ENCODE results near the gene NEU2.

The NEU2 gene

DNA sequence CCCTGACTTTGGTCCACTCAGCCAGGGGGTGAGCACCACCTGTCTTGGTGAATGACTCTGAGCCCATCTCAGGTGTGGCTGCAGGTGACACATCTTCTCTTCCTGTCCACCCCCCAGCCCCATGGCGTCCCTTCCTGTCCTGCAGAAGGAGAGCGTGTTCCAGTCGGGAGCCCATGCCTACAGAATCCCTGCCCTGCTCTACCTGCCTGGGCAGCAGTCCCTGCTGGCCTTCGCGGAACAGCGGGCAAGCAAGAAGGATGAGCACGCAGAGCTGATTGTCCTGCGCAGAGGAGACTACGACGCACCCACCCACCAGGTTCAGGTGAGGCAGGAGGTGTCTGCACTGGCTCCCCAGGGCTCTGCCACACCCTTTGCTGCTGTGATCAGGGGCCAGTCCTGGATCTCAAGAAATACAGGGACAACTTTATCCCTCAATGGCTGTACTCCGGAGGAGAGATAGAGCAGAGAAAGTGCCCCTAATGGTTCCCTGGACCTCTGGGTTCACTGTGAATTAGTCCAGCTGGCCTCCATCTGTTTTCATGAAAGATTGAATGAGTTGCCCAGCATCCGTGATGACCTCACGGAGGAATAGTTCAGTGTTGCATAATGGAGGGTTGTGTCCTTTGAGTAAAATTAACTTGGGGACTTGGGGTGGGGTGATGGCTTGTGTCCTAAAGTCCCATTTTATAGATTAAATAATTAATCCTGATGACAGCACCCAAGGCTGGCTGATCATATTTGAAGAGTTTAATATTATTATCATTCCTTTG, at the start of gene NEU2:
Gene NEU2, plus strand, starts transcription at position 122 of the 770 bp plus-strand sequence. Its CDS starts 0 bp downstream, at position 122.
- peak; percentile 31 for DNase-seq (ENCODE audit: low read depth)

DNA sequence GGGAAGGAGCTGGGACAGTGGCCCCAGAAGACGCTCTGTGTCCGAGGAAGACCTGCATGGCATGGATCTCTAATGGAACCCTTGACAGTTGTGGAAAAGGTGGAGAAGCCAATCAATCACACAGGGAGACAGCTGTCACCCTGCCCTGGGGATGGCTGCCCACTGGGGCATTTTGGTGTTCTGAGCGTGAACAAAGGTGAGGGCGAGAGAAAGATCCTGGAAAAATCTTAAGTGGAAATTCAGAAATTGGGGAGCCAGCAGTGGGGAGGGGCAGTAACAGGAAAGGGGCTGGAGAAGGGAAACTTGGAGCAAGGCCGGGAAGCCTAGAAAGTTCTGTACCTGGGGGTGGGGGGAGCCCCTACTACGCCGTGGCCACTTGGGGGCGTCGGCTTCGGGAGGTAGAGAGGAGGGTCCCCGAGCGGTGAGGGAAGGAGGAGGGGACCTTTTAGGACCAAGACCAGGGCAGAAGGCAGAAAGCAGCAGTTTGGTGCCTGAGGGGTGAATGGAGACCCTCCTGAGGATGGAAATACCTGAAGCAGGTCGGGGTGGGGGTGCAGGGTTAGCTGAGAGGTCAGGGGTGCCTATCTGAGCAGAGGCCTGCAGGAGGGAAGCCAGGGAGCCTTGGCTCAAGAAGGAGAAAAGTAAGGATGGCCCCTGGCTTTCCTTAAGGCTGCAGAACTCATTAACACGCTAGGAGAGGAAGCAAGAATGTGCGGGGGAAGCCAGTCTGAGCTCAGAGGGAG, 49.4 kb upstream of the NEU2 start:
- DNase-seq (ENCODE audit: low read depth): no peak

DNA sequence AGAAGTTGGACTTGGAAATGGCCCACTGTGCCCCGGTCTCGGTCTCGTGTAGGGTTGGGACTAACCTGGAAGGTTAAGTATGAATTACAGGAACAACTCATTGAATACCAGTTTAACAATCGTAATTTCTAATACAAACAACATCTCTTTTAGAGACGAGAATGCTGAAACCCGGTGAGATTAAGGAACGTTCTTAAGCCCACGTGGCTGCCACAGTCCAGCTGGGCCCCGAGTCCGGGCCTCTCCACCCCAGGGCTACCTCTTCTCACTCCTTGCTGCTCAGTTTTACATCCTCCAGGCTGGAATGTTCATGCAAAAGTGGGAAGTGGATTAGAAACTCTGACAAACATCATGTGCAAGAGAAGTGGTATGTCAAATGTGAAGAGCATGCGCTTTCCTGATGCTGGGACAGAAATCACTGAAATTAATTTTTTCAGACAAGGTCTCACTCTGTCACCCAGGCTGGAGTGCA, 48.8 kb upstream of the NEU2 start:
- no peak for DNase-seq (ENCODE audit: low read depth)

DNA sequence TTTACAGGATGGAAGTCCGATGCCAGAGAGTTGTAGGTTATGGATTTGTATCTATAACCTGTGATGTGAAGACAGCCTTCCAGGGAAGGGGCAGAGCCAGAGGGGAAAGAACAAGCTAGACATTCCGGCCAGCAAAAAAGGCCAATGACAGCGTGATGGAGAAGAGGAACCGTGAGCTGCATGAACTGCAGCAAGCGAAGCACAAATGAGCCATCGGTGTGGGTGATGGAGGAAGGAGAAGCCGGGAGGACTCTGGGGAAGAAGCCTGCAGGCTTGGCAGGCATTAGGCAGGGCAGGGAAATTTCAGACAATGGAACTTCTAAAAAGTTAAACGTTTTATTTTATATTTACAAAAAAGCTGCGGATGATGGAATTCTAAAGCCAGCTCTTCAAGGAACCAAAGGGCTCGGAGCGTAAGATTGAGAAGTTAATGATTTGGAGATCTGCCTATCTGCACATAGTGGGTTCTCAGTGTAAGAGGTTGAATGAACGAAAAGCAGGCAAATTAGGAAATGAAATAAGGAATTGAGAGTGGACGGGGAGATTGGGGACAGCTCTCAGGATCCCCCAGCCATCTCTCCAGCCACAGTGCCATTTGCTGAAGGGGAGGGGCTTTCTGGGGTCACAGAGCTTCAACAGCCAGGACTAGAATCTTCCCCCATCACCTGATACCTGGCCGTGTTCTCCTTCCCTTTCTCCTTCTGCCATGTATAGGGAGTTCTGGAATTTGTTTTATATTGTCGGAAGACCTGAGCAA, 47.8 kb upstream of the NEU2 start:
- DNase-seq (ENCODE audit: low read depth): no peak

DNA sequence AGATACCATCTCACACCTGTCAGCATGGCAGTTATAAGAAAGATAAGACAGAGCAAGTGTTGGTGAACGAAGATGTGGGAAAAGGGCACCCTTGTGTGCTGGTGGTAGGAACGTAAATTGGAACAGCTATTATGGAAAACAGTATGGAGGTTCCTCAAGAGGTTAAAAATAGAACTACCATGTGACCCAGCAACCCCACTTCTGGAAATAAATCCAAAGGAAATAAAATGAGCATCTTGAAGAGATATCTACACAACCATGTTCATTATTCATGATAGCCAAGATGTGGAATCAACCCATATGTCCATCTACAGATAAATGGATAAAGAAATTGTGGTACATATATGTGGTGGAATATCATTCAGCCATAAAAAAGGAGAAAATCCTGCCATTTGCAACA, 46.3 kb upstream of the NEU2 start:
- no peak for DNase-seq (ENCODE audit: low read depth)

DNA sequence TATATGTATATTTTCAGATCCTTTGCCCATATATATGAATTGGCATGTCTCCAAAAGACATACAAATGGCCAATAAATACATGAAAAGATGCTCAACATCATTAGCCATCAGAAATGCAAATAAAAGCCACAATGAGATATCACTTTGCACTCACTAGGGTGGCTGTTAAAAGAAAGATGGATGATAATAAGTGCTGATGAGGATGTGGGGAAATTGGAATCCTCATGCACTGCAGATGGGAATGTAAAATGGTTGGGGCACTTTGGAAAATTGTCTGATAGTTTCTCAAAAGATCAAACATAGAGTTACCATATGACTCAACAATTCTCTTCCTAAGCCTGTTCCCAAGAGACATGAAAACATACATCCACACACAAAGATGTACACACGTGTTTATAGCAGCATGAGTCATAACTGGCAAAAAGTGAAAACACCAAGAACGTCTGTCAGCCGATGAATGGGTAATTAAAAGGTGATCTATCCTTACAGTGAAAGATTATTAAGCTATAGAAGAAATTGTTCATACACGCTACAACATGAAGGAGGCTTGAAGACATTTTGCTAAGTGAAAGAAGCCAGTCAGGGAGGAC, 39.1 kb upstream of the NEU2 start:
- DNase-seq (ENCODE audit: low read depth): no peak

DNA sequence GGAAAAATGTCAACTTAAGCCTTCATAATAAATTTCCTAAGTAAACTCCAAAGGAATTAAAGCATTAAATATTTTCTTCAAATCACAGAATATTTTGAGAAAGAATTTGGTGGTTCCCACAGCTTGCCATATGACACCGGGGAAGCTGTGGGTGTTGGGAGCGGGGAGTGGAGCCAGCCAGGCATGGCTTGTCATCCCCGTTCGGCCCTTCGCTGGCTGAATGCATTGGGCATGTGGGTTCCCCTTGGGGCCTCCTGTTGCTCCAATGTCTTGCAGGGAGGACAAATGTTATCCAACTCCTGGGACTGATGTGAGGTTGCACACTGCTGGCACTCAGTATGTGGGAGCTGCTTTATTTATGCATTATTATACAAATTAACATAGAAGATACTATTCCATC, 38.0 kb upstream of the NEU2 start:
- no peak for DNase-seq (ENCODE audit: low read depth)

DNA sequence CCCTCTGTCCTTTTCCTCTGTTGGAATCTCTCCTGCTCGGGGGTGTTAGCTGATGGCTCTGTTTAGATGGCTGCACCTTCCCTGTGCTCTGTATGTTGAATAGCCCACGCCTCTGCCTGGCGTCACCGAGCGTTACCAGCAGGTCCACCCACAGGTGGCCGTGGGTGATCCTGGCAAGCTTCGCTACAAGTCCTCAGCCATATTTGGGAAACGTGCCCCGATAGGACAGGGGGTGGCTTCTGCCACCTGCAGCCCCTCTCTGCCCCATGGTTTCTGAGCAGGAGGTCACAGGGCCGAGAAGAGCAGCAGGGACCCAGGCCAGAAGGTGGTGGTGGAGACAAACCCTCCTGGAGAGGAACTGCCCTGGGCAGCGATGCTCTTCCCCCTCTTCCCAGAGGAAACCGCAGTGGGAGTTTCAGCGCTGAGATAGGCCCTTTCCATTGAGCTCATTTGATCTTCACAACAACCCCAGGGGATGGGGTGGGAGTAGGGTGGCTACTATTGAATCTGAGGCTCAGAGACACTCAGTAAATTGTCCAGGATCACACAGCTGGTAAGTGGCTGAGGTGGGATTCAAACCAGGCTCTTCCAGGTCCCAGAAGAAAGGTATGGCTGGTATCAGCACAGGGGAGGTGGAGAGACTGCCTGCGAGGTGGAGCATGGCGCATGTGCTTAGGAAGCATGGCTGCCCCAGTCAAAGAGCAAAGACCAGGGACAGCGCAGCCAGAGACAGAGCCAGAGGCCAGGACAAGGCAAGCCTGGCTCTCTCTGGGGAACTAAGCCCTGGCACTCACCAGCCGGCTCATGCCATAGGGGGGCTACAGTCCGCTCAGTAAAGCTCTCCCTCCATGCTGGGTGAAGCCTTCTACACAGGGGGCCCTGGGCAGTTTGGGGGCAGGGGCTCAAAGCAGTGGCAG, 34.5 kb upstream of the NEU2 start:
- DNase-seq (ENCODE audit: low read depth): no peak

DNA sequence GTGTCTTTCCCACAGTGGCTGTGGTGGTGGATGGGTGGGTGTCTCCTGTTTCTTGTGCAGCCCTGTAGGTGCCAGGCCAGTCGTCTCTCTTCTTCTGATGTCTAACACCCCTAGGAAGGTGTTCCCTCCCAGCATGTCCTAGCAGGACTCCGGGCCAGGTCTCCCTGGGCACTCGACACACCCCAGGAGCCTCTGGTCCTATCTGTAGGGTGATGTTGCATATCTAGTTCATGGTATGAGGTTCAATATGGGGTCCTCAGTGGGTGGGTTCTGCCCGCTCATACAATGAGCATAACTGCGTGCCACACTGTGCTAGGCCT, 33.8 kb upstream of the NEU2 start:
- DNase-seq (ENCODE audit: low read depth): no peak

DNA sequence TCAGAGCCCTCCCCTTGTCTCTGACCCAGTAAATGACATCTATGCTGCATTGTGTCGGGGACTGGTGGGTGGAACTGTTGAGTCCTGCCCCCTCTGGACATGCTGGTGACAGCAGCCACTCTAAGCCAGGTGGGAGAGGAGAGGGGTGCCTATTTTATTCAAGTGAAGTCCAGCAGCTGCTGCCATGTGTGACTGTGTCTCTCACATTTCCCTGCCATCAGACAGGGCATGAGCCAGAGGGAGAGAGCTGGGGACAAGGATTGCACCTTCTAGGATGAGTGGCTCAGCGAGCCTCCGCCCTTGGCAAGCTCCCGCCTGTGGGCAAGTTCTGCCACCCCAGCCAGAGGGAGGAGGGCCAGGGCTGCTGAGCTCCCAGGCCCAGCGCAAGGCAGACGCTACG, 33.1 kb upstream of the NEU2 start:
- no peak for DNase-seq (ENCODE audit: low read depth)

DNA sequence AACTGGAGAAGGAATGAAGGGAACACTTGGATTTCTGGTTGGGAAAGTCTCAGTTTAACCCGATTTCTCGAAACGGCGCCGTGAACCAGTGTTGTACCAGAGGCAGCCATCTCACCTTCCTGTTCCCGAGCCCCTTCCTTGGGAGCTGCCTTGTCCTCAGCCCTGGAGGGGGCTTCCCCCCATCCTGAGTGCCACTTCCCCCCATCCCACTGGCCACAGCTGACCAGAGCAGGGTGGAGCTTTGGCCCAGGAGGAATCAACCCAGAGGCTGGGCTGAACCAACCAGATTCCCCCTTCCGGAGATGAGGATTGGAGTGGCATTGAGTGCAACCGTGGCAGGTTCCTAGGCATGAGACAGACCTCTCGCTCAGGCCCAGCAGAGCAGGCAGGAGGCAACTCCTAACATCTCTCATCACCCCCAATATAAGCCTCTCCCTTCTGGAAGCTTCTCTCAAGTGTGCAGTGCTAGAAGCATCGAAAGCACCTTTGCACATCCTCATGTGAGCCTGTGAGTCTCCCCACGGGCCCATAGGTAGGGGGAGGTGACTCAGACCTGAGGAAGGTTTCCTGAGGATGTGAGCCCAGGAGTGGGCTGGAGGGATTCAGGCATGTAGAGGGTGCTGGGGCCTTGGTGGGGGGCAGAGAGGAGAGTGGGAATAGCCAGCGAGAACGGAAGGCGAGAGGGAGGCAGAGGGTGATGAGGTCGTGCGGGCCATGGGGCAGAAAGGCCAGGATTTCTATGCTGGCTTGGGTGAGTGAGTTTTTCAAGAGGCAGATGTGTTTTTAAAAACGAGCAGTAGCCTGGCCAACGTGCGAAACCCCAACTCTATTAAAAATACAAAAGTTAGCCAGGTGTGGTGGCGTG, 31.4 kb upstream of the NEU2 start:
- DNase-seq (ENCODE audit: low read depth): no peak

DNA sequence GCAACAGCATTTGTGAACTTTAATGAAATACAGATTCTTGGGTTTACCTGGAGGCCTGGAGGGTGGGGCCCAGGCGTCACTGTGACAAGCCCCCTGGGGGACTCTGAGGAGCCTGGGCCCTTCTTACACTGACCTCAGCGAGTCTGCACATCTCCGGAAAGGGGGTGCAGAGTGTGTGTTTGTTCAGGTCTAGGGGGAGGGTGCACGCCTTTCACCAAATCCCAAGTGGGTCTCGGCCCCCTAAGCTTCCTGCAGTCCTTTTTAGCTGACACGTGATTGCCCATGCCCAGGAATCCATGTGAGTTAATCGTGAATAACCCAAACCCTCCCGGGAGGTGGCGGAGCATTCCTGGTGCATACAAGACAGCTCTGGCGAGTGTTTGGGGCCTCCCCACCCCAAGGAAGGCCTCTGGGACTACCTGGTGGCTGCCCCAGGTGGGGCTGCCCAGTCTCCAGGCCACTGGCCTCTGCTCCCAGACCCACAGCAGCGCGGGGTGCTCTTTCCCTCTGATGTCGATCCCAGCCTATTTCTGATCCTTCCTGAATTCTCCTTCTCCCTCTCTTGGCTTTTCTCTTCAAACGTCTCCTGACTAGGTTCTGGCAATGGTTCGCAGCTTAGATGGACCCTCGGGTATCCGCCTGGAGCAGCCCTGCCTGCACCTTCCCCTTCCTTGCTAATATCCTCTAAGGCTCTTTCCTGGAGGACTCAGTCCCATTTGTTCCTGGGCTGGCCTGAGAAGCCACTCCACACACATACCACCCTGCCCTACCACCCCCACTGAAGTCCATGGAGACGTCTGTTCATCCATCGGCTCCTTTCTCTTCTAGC, 29.4 kb upstream of the NEU2 start:
- DNase-seq (ENCODE audit: low read depth): no peak

DNA sequence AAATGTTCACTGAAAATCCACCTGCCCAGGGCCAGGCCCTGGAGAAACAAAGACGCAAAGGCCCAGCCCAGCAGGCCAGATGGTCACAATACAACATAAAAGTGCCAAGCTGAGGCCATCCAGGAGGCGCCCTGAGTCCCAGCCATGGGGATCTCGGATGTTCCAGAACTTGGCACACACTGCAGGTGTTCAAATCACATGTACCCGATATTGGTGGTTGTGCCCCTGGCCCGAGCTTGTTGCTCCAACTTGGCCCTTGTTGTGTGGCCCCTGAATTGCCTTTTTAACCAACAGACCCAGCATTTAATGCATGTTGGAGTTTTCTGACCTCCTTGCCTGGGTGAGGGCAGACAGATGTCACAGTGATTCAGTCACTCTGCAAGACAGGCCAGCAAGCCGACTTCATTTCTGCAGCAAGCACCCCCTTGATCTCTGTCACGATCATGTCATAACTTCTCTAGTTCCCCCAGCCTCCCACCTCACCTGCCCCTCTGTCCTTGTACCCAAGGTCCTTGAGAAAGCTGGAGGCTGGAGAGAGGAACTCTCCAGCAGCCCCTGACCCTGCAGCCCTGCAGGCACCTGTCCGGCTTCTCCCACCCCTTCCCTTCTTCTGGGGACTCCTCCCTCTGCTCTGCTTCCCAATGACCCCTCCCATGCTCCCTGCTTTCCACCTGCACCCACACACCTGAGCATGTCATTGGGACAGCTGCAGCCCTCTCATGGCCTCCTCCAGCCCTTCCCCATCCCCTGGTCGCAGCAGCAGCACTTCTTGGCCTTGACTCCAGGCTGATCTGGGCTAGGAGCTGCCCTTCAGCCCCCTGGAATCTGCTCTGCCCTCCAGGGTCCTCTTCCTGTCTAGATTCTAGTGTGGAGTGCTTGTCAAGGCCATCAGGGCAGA, 28.6 kb upstream of the NEU2 start:
- DNase-seq (ENCODE audit: low read depth): no peak

DNA sequence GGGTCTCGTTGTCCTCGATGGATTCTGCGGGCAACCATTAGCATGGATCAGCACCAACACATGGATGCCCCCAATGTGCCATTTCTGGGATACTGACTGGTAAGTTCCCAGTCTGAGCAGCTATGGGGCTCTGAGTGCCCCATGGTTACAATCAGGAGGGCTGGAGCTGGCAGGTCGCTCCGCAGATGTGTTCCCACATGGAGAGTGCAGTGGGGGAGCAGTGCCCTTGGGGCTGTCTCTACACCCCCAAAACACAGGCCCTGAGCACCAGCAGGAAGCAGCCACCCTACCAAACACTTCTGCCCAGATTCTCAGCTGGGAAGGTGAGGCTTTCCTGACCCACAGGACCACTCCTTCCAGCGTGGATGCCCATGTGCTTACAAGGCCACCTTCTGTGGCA, 27.4 kb upstream of the NEU2 start:
- DNase-seq (ENCODE audit: low read depth): no peak

DNA sequence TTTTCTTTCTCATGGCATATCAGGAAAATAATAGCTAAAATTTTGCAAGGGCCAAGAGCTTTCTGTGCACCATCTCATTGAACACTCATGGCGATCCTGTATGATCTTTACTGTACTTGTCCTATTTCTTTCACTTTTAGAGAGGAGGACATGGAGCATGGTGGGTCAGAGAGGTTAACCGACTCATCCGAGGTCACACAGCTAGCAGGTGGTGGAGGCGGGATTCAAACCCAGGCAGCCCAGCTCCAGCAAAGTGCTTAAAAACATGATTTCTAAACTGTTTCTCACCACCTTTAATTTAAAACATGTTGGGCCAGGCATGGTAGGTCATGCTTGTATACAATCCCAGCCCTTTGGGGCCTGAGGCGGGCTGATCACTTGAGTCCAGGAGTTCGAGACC, 25.8 kb upstream of the NEU2 start:
- no peak for DNase-seq (ENCODE audit: low read depth)

DNA sequence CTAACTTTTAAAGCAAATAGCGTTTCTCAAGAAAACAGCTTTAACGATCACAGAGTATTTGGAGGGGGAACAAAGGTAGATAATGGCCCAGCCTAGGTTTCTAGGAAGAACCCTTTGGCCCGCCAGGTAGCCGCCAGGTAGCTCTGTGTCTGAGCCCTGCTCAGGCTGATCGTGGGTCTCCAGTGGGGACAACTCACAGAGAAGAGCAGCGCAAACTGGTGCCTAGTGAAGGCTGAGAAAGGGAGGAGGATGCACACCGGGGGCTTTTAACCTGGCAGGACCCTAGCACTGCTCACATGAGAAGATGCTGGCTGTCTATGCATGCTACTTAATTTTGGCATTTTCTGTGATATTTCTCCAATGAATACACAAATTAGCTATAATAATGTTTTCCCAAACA, 25.2 kb upstream of the NEU2 start:
- DNase-seq (ENCODE audit: low read depth): no peak

DNA sequence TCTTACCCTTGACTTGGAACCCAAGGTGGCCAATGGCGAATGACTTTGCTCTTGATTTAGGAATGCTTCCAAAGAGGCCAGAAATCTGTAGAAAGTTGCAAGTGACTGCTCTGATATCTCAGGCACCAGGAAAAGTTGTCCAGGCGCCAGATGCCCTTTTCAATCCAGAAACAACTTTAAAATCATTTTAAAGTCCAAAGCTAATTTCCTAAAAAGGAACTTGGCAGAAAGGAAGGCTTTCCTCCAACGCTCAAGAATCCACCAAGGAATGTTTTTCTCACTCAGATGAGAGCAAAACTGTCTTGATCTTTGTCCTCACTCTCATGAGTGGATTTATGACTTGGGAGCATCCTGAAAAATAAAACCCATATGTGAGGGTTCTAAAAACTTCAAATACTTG, 24.7 kb upstream of the NEU2 start:
- DNase-seq (ENCODE audit: low read depth): no peak

DNA sequence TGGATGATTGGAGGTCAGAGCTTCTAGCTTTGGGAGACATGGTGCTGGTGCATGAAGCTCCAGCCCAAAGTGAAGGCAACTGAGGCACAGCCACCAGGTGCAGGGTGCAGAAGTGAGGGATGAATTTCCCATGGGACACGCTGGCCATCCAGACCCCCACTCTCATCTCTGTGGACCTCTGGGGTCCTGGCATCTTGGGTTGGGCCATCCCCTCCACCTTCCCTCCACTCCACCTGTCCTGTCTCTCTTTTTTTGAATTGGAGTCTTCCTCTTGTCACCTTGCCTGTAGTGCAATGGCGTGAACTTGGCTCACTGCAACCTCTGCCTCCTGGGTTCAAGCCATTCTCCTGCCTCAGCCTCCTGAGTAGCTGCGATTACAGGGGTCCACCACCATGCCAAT, 22.8 kb upstream of the NEU2 start:
- DNase-seq (ENCODE audit: low read depth): no peak
